GM18526 (cell line): ENCODE results near the gene FUZ.

Experiments used
- POLR2A ChIP-seq: IDR thresholded peaks from 3 replicates; pipeline ENCODE4 v1.6.1; 2011; ENCODE audit not compliant: insufficient read length; ENCODE audit errors: extremely low read depth

The FUZ gene

DNA sequence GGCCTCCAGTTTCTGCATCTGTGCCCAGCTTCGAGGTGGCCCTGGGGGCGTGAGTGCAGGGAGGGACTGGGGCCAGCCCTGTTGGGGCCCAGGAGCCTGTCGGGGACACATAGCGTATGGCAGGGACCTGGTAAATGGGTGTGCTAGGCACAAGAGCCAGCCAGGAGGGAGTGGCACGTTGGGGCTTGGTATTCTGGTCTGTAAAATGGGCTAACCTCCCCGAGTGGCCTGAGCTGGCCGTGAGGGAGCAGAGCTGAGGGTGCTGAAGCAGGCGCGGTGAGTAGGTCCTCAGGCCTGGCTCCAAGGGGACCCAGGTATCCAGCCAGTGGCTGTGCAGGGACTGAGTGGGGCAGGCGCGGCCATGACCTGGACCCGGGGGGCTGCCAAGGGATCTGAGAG lies 42.2 kb upstream of the FUZ start:
- no peak for TF ChIP-seq POLR2A

DNA sequence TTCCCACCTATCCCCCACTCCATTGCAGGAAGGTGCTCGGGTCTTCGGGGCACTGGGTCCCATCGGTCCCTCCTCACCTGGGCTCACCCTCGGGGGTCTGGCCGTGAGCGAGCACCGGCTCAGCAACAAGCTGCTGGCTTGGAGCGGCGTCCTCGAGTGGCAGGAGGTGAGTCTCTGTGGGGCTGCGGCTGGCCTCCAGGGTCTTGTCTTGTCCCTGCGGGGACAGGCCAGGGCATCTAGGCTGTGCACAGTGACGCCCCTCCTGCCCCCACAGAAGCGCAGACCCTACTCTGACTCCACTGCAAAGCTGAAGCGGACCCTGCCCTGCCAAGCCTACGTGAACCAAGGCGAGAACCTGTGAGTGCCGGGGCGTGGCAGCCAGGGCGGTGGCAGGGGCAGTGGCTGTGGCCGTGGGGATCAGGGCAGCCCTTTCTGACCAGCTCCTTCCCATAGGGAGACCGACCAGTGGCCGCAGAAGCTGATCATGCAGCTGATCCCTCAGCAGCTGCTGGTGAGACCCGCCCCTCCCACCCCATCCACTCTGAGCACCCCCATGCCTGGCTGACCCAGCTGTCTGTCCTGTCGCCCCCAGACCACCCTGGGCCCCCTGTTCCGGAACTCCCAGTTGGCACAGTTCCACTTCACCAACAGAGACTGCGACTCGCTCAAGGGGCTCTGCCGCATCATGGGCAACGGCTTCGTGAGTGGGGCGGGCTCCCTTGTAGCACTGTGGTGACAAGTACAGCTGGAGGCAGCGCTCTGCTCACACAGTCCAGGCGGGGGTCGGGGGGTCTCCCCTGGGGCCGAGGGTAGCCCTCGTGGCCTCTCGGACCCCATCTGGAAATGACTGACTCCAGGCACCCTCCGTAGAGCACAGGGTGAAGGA lies 41.5 kb upstream of the FUZ start:
- no peak for TF ChIP-seq POLR2A

GRCh38 chr19:49853852-49854377 lies 40.8 kb upstream of the FUZ start:
- no peak for TF ChIP-seq POLR2A

GRCh38 chr19:49852631-49853126 lies 39.6 kb upstream of the FUZ start:
- no peak for TF ChIP-seq POLR2A

DNA sequence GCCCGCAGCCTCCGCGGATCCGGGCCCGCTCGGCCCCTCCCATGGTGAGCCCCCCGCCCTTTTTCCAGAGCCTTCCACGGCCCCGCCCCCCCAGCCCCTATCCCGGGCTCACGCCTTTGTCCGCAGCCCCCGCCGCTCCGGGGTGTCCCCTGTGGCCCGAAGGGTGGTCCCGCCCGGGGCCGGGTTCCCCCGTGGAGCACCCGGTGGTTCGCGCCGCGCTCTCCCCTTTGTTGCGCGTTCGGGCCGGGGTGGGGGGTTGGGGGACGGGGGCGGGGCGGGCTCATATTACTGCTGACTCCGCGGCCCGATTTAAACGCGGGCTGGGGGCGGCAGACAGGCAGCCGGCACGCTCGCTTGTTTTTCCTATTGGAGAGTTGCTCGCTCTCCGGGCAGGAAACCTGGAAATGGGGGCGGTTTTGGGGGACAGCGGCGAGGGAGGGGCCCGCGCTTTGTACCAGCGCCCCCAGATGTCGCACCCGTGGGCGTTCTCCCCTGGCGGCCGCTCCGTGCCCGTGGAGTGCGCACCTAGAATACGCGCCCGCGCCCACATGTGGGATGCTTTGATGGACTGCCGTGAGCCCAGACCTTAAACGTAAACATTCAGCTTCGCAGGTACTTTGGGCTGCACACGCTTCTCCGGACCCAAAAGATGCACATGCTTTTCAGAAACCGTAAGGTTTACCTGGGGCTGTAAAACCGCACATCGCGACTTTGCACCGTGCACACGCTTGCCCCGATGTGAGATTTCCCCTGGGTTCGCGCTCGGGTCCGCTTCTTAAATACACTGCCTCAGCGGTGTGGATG lies 38.6 kb upstream of the FUZ start:
- no peak for TF ChIP-seq POLR2A

DNA sequence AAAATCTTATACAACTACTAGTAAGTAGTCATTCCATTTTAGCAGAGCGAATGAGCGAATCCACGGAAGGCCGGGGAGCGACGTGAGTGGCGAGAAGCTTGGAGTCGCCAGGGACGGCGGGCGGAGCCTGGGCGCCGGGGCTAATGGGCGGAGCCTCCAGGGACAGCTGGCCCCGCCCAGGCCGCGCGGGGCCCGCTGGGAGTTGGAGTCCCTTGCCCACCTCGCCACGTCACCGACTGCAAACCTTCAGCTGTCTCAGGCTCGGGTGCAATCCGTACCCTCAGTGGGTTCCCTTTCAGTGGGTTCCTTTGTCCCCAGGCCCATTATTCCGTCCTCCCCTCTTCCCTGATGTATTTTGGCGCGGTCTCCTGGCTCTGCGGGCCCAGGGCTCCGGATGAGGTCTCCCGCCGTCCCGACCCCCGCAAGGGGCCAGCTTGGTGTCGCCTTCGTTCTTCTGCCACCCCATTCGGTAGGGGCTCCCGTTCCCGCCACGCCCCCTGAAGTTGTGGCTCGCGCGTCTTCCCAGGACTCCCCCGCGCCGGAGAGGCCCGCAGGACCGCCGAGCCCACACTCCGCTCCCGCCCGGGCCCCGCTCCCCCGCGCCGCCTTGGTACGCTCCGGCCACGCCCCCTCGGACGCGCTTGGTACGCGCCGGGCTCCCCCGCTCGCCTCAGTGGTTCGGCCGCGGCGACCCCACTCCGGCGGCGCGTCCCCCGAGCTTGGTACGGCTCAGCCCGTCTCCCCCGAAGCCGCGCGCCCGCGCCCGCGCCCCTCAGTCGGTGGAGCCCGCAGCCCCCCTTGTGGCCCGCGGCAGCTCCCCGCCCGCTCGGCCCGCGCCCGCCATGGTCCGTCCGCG lies 37.6 kb upstream of the FUZ start, which contains the start of gene PTOV1:
Gene PTOV1, plus strand, starts transcription at position 673 of the 856 bp plus-strand sequence.
- peak; percentile 48 for TF ChIP-seq POLR2A

GRCh38 chr19:49850221-49850486 lies 37.1 kb upstream of the FUZ start:
- TF ChIP-seq POLR2A: no peak

DNA sequence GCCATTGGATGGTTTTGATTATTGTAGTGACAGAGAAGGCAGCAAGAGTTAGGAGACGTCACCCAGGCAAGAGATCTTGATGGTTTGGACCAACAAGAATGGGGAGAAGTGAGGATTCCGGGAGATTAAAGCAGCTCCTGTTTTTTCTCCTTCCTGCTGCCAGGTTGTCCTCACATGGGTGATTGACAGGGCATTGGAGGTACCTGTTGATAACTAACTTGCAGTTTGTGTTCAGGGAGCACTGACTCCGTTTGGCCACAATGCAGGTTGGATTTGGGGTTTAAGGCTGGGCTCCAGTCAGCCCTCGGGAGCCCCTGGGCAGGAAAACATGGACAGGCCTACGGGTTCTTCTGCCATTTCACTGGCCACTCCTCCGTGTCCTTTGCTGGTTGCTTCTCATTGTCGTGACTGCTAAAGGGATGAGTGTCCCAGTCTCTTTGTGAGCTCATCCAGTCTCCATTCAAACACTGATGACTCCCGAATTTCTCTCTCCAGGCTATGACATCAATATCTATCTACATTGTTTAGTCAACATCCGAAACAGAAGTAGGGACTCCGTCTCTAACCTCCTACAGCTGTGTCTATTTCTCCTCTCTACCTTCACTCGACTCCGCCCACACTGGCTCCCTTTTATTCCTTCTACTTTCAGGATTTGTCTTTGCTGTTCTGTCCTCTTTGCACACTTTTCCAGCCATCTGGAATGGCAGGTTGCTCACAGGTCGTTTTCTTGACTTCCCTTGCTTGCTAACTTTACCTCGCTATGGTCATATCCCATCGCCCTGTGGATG lies 36.5 kb upstream of the FUZ start:
- TF ChIP-seq POLR2A: no peak

DNA sequence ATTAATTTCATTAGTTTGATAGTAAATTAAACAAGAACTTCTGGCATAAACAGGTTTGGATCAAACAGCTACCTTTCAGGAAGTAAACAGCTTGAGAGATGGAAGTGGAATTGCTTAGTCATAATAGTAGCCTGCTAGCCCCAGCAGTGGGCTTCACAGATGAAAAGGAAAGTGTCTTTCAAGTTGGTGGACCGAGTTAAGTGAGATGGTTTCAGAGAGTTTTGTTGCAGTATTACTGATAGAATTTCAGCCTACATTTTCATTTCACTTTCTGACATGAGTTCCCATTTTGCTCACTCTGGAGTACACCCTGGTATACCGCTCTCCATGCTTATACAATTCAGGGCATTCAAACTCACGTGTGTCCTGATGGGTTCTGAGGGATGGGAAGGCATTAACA lies 35.8 kb upstream of the FUZ start:
- no peak for TF ChIP-seq POLR2A

DNA sequence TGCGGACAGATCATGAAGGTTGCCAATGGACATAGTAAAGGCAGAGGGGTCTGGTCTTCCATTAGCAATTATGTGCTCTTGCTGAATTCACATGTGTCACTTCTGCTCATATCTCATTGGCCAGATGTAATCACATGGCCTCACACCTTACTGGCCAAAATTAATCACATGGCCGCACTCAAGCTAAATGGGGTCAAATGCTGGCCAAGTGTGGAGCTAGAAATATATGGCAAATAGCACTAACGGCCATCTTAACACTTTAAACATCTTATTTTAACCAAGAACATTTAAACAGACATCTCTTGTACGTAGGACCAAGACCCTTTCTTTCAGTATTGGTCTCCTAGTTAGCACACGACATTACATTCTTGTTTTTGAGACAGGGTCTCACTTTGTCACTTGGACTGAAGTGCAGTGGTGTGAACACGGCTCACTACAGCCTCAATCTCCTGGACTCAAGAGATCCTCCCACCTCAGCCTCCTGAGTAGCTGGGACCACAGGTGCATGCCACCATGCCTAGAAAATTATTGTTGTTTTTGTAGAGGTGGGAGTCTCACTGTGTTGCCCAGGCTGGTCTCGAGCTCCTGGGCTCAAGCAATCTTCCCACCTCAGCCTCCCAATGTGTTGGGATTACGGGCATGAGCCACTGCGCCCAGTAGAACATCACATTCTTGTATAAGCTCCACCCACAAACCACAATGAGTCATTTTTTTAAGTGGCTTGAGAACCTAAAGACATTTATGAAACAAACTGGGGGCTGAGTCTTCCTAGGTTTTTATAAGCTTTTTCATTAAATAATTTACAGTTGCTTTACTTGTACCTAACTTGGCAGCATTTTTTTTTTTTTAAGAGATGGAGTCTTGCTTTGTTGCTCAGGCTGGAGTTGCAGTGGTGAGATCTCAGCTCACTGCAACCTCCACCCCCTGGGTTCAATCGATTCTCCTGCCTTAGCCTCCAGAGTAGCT lies 34.9 kb upstream of the FUZ start:
- no peak for TF ChIP-seq POLR2A

GRCh38 chr19:49846408-49846807 lies 33.3 kb upstream of the FUZ start:
- no peak for TF ChIP-seq POLR2A

- no peak for TF ChIP-seq POLR2A
These were observed 32.3 kb upstream of the FUZ start for GRCh38 chr19:49845414-49845813.
